ENCODE data around the gene CSMD2.

Gene CSMD2

GRCh38 chr1:33921281-33921680 is 243.7 kb downstream of the CSMD2 start:
- POLR2A ChIA-PET, result no interaction called here
- CTCF ChIA-PET, result interaction anchor here (1.3 kb wide), 1 partner anchor 242 kb away, joined by 5 read pairs; no protein-coding TSS in a partner anchor
- TF ChIP-seq CTCF (IDR thresholded peaks at IDR 0.05; ENCODE audit: insufficient read depth, low read length, missing control alignments), result no peak
- no peak for DNase-seq (ENCODE audit: low read depth, low spot score)
- H3K4me3 ChIP-seq (ENCODE audit: low read depth, low read length), result no peak overlapping the region

- DNase-seq (ENCODE audit: low read depth, low spot score), result peak; percentile 31
- no peak for TF ChIP-seq CTCF (IDR thresholded peaks at IDR 0.05; ENCODE audit: insufficient read depth, low read length, missing control alignments)
These were observed 246.7 kb downstream of the CSMD2 start for GRCh38 chr1:33918368-33918767.

GRCh38 chr1:33916786-33917185 is 248.2 kb downstream of the CSMD2 start:
- CTCF ChIA-PET, result no interaction called here
- no peak for DNase-seq (ENCODE audit: low read depth, low spot score)
- POLR2A ChIA-PET, result no interaction called here
- no peak overlapping the region for H3K4me3 ChIP-seq (ENCODE audit: low read depth, low read length)
- no peak for TF ChIP-seq CTCF (IDR thresholded peaks at IDR 0.05; ENCODE audit: insufficient read depth, low read length, missing control alignments)

More at GRCh38 chr1:33918368-33918767, 246.7 kb downstream of the CSMD2 start:
- ChIA-PET CTCF (interaction anchor here (0.6 kb wide), 1 partner anchor 149 kb away, joined by 3 read pairs; no protein-coding TSS in a partner anchor), POLR2A (no interaction called here)
- no peak overlapping the region for H3K4me3 ChIP-seq (ENCODE audit: low read depth, low read length)

- DNase-seq (ENCODE audit: low read depth, low spot score), result no peak
- POLR2A ChIA-PET, result no interaction called here
- no peak overlapping the region for H3K4me3 ChIP-seq (ENCODE audit: low read depth, low read length)
- no peak for TF ChIP-seq CTCF (IDR thresholded peaks at IDR 0.05; ENCODE audit: insufficient read depth, low read length, missing control alignments)
- CTCF ChIA-PET, result no interaction called here
These were observed 250.5 kb downstream of the CSMD2 start for GRCh38 chr1:33914531-33914930.

GRCh38 chr1:33908324-33908956 is 256.6 kb downstream of the CSMD2 start:
- ChIA-PET CTCF (no interaction called here), POLR2A (no interaction called here)
- no peak for DNase-seq (ENCODE audit: low read depth, low spot score)
- no peak overlapping the region for H3K4me3 ChIP-seq (ENCODE audit: low read depth, low read length)
- TF ChIP-seq CTCF (IDR thresholded peaks at IDR 0.05; ENCODE audit: insufficient read depth, low read length, missing control alignments), result no peak

- no peak for DNase-seq (ENCODE audit: low read depth, low spot score)
These were observed 258.9 kb downstream of the CSMD2 start for GRCh38 chr1:33906156-33906555.

More at GRCh38 chr1:33906156-33906555, 258.9 kb downstream of the CSMD2 start:
- no peak for TF ChIP-seq CTCF (IDR thresholded peaks at IDR 0.05; ENCODE audit: insufficient read depth, low read length, missing control alignments)
- ChIA-PET CTCF (interaction anchor here (1.2 kb wide), 1 partner anchor 10 kb away, joined by 6 read pairs; no protein-coding TSS in a partner anchor), POLR2A (no interaction called here)
- H3K4me3 ChIP-seq (ENCODE audit: low read depth, low read length), result no peak overlapping the region

Data from AG04449 (cell line).